ENCODE measurements around the gene SAP25.
"Not testable (repeated sequence)": the region's sequence is repeated elsewhere in the genome, so short reads cannot be mapped to it uniquely, and the experiment has no call there.

Gene SAP25

GRCh38 chr7:100575206-100575631, 1.5 kb upstream of the SAP25 start:
- DNase-seq: no peak

- DNase-seq: no peak
These were observed 884 bp upstream of the SAP25 start for GRCh38 chr7:100574362-100575205.

GRCh38 chr7:100572949-100573675, 588 bp downstream of the SAP25 start:
- no peak for DNase-seq

- no peak for DNase-seq
These were observed 1.3 kb downstream of the SAP25 start for GRCh38 chr7:100572281-100572948.

- DNase-seq: no peak
These were observed 1.9 kb downstream of the SAP25 start for GRCh38 chr7:100571829-100572116.

- no peak for DNase-seq
These were observed 2.5 kb downstream of the SAP25 start for GRCh38 chr7:100570954-100571828.

- DNase-seq: no peak
These were observed 4.5 kb downstream of the SAP25 start for GRCh38 chr7:100568896-100569844.

- no peak for DNase-seq
These were observed 5.4 kb downstream of the SAP25 start for GRCh38 chr7:100568176-100568895.

- no peak for DNase-seq
These were observed 5.9 kb downstream of the SAP25 start for GRCh38 chr7:100567751-100568175.

GRCh38 chr7:100567031-100567730, 6.5 kb downstream of the SAP25 start:
- no peak for DNase-seq

GRCh38 chr7:100566018-100566531, 7.6 kb downstream of the SAP25 start:
- no peak for DNase-seq

- no peak for DNase-seq
These were observed 8.5 kb downstream of the SAP25 start for GRCh38 chr7:100565133-100565571.

- not testable (repeated sequence) for DNase-seq
These were observed 9.3 kb downstream of the SAP25 start for GRCh38 chr7:100564405-100564804.

- DNase-seq: no peak
These were observed 9.8 kb downstream of the SAP25 start for GRCh38 chr7:100563809-100564400.

- DNase-seq: no peak
These were observed 10.6 kb downstream of the SAP25 start for GRCh38 chr7:100563100-100563564.

- DNase-seq: no peak
These were observed 11.3 kb downstream of the SAP25 start for GRCh38 chr7:100562195-100563099.

- DNase-seq: no peak
These were observed 12.1 kb downstream of the SAP25 start for GRCh38 chr7:100561491-100562194.

- DNase-seq: no peak
These were observed 14.6 kb downstream of the SAP25 start for GRCh38 chr7:100559127-100559526.
